GM19463 (cell line): ENCODE measurements around the gene ZCCHC24.

ENCODE experiments used
- ATAC-seq: cut with Tn5 transposase; IDR thresholded peaks from one replicate; pipeline ENCODE4 v1.9.1; 2021; ENCODE audit warnings: mild to moderate bottlenecking, moderate library complexity; ENCODE audit not compliant: unreplicated experiment

ZCCHC24 gene

DNA sequence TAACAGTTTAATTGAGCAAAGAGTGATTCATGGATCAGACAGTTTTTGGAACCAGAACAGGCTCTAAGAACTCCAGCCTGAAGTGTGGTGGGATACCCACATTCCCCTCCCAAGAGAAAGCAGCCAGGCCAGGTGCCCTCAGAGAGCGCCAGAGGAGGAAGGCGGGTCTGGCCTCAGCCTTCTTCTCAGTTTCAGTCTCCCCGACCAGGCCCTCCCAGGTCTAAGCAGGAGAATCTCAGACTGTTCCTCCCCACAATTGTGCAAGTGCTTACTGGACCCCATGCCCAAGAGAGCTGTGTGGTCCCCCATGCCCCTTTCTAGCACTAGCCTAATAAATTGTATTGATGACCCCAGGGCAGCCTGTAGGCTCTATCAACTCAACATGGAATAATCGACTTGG, 72.6 kb downstream of the ZCCHC24 start:
- no peak for ATAC-seq

GRCh38 chr10:79367426-79368189, 77.8 kb downstream of the ZCCHC24 start:
- no peak for ATAC-seq

DNA sequence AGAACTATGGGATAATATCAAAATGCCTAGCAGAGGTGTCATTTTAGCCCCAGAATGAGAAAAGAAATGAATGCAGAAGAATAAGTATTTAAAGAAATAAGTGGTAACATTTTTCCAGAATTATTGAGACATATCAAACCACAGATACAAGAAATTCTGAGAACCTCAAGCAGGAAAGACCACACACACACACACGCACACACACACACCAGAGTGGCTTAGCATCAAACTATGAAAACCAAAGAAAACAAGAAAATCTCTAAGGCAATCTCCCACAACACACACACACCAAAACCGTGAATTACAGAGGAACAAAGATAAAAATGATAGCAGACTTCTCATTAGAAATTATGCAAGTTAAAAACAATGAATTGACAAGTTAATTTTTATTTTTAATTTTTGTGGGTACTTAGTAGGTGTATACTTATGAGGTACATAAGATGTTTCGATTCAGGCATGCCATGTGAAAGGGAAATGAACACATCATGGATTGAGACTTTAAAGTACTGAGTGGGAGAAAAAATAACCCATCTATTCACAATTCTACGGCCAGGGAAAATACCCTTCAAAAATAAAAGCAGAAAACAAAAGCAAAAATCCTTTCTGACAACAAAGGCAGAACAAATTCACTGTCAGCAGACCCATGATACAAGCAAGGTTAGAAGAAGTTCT, 83.6 kb downstream of the ZCCHC24 start:
- no peak for ATAC-seq

- no peak for ATAC-seq
These were observed 84.7 kb downstream of the ZCCHC24 start for GRCh38 chr10:79360499-79361342.

DNA sequence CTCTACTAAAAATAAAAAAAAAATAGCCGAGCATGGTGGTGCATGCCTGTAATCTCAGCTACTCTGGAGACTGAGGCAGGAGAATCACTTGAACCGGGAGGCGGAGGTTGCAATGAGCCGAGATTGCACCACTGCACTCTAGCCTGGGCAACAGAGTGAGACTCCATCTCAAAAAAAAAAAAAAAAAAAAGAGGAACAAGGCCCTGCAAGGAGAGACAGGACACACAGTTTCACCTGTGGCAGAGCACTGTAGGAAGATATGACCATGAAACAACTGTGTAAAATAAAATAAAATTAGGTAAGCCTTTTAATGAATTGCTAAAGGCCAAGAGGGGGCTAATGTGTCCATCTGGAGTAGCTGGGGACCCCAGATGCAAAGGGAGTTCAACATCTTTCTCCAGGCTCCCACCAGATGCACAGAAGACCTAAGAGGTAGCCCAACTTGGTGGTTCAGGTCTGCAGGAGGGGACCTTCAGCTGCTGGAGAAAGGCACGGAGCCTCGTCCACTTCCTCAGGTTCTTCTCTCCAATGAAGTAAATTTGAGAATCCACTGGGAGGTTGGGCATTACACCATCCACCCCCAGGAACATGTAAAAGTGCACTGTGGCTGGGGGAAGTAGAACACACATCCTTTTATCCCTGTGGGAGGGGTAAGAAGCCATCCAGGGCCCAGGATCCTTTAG, 85.5 kb downstream of the ZCCHC24 start:
- ATAC-seq = no peak

DNA sequence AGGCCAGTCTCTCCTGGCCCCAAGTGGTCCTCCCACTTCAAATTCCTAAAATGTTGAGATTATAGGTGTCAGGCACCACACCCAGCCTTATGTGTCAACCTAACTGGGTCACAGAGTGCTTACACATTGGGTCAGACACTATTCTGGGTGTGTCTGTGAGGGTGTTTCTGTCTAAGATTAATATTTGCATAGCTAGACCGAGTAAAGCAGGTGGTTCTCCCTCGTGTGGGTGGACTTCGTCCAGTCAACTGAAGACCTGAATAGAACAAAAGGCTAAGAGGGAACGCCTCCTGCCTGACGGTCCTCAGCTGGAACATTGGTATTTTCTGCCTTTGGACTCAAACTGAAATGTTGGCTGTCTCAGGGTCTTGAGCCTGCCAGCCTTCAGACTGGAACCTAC, 86.6 kb downstream of the ZCCHC24 start:
- no peak for ATAC-seq

- ATAC-seq = no peak
These were observed 88.2 kb downstream of the ZCCHC24 start for GRCh38 chr10:79357180-79357579.

DNA sequence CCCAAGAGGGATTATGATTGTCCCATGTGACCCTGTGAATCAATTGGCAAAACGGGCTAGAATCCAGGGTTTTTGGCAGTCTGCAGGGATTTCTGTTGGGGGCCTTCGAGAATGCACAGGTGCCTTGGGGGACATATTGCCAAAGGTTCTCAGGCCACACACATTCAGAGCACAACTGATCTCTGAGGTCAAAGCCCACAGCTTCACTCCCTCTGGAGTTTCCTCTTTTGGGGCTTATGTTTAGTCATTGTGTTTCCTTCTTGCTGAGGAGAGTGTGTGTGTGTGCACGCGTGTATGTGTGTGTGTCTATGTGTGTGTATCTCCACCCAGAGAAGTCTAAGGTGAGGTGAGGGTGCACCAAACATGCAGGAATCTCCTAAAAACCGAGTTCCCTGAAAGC, 89.3 kb downstream of the ZCCHC24 start:
- ATAC-seq = no peak

DNA sequence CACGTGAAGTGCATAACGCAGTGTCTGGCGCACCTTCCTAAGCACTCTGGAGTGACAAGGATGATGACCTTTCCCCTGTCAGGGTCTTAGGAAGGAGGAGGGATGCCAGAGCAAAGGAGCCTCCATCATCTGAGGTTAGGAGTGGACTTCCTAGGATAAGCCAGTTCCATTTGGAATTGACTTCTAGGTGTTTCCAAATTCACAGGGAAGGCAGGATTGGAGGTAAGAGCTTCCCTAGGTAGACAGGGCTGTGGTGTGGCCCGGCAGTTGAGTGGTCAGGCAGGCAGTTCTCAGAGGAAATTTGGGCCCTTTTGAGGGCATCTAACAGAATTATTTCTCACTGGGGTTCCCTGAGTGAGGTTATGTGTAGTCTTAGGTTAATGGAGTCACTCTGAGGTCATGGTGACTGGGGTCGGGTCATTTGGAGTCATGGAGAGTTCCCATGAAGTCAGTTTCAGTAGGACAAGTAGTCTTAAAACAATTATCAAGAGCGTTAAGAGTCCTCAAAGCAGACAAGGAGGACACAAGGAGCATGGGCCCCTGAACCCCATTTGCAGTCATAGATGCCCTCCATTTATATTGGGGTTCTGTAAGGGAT, 89.9 kb downstream of the ZCCHC24 start:
- no peak for ATAC-seq

DNA sequence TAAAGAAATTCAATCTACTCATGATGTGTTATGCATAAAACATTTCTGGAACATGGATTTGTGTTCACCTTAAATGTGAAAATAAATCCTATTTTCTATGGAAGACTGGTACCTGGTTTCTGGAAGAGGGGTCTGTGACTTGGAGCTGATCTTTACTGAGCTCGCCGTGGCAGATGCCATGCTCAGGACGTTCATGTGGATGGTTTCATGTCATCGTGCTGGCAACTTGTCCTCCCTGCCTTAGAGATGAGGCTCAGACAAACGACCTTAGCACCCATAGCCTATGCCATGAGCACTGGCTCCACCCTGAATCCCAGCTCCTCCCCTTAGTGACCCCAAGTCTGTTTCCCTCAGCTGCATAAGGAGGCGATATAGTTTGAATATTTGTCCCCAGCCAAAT, 90.8 kb downstream of the ZCCHC24 start:
- no peak for ATAC-seq

DNA sequence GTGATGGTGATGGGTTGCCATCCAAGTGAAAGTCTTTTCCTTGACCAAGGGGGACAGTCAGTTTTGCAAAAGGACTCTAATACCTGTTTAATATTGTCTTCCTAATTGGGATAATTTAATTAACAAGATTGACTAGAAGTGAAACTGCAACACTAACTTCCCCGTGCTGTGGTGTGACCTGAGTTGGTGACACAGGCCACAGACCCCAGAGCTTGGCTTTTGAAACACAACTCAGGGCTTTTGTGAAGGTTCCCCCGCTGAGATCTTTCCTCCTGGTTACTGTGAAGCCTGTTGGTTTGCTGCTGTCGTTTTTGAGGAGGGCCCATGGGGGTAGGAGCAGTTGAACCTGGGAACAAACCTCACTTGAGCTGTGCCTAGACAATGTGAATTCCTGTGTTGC, 91.3 kb downstream of the ZCCHC24 start:
- ATAC-seq = no peak

GRCh38 chr10:79353726-79354125, 91.7 kb downstream of the ZCCHC24 start:
- no peak for ATAC-seq

DNA sequence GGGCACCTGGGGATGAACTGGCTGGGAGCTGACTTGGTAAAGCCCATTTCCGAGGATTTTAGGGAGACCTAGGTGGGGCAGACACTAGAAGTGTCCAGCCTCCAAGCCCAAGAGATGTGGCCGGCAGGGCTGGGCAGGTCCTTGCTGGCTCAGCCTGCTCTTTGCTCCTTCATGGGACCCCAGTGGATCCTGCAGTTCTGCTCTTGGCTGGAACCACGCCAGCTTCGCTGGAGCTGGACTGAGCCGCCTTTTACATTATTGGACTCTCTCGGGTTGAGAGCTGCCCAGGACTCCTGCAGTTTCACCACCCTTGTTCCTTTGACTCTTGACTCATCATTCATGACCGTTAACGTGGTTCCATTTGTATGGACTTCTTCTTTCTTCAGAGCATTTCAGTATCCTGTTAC, 92.4 kb downstream of the ZCCHC24 start:
- ATAC-seq = no peak

GRCh38 chr10:79352035-79352877, 93.2 kb downstream of the ZCCHC24 start:
- ATAC-seq = no peak

GRCh38 chr10:79351332-79351731, 94.1 kb downstream of the ZCCHC24 start:
- no peak for ATAC-seq

DNA sequence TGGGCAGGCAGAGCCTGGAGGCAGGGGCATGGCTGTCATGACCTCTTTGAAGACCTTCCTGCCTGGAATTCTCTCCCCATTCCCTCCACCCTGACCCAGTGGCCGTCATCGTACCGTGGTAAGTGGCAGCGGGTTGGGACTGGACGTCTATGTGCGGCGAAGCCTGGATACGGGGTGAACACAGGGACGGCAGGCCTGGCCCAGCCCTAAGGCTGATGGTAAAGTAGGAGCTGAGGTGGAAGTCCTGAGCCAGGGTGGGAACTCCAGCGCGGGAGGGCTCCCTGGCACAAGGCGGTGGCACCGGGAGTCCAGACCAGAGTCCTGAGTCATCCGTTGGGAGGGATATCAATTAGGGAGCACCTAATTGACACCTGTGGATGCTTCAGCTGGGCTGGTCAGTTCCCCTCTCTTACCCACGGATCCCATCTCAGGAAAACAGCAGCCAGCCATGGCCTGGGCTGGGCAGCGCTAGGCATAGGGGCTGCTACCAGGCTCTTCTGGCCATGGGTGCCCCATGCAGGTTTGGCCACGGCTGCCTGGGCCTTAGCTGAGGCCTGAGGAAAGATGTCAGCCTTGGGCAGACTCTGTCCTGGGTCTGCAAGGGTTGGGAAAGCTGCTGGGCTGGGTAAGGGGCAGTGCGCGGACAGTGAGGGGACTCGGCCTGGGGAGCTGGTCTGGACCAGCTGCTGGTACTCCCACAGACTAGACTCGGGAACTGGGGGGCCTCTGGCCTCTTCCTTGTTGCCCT, 94.8 kb downstream of the ZCCHC24 start:
- no peak for ATAC-seq

DNA sequence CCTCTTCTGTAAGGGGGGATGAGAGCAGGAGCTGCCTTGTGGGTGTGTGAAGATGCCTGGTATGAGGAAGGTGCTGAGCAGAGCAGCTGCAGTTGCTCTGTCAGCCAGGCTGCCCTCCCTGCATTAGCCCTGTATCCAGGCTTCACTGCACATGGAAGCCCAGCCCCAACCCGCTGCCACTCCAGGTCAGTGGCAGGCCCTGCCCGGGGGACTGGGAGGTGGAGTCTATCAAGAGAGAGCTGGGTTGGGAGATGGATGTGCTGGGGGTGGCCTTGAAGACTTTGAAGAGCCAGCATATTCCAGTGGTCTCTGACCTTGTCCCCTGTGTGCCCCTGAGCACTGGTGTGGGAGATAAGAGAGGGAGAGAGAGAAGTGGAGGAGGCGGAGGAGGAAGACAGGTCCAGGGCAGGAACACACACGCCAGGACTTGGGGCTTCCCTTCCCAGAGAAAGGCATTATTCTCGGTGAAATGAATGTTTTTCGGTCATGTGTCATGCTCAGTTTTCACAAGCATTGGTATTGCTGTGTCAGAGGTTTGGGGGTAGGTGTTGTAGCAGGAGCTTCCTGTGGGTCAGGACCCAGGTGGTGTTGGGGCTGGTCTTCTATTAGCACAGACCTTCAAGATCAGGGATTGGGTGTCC, 95.5 kb downstream of the ZCCHC24 start:
- no peak for ATAC-seq

DNA sequence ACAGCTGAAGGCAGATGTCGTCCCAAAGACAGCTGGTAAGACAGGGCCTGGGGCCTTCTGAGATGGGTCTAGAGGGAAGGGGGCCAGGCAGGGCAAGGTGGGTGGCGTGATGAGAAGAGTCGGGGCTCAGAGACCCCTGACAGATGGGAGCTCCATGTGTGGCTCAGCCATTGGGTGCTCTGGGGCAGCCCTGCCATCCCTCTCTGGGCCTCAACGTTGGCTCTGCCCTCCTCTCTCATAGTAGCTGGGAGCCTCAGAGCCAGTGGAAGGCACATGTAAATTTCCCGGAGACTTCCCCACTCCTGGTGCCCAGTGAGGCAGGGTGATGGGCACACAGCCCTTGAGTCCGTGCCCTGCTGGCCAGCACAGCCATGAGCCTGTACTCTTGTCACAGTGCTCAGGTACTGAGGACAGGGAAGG, 96.3 kb downstream of the ZCCHC24 start:
- no peak for ATAC-seq

DNA sequence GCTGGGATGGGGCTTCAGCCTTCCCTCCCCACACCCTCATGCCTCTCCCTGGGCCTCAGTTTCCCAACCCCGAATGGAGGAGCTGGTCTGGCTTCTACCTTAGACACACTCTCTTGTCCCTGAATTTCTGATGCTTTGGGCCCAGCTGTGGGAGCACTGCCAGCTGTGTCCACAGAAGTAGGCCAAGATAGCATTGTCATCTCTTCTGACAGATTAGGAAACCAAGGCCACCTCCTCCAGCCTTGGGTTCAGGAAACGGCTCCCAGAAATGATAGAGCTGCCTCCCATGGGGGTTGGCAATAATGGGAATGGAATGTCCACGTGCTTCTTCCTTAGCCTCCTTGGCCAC, 96.8 kb downstream of the ZCCHC24 start:
- no peak for ATAC-seq
